Stimulated activated CD8-positive, alpha-beta memory T cell treated with anti-CD3 and anti-CD28 coated beads, Interleukin-7, amount 100 ng/mL, for 1 hour (primary cell): ENCODE measurements around the gene MCM9.

ENCODE experiments used
- DNase-seq, 2 donors: peaks; one replicate each; pipeline ENCODE4 v3.0.0-alpha.2; 2020; ENCODE audit warnings: low read depth in 2 of 2

The MCM9 gene

DNA sequence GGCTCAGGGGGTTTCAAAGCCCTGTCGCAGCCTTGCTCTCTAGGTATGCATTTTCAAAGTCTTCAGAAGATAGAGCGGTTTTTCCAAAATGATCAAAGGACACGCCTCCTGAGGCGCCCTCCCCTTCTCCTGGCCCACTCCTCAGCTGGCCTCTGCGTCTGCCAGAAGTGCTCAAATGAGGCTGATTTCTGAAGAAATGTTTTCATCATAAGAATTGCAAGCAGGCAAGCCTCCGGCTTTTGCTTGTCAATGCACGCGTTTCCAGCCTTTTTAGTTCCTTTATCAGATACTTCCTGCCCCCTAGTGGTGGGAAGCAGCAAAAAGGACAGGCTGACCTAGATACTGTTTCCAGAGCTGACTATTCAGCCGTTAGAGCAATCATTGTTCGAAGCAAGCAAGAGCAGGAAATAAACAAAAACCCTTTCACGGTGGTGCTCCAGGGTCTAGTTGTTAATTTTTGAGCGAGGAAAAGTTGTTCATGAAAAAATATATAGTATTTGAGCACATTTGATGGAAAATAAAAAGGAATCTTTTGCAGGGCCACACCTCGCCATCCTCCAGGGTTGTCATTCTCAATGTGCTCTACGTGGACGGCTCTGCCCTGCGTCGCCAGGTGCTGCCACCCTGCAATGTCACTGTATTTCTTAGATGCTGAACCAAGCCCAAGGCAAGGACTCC, 134.4 kb downstream of the MCM9 start:
- peak; percentile 51 to 66 for DNase-seq

DNA sequence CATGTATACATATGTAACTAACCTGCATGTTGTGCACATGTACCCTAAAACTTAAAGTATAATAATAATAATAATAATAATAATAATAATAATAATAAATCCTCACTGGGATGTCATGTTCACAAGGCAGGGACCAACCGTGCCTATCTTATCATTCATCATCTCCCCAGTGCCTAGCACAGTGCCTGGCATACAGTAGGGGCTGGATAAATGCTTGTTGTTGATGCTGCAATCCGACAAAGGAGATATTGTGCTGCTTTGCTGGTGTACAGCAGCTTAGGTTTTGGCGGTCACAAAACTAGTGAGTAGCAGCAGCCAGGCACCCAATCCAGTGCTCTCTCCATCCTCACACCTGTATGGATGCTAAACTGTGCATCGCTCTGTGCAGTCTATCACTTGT, 135.1 kb downstream of the MCM9 start:
- no peak for DNase-seq

DNA sequence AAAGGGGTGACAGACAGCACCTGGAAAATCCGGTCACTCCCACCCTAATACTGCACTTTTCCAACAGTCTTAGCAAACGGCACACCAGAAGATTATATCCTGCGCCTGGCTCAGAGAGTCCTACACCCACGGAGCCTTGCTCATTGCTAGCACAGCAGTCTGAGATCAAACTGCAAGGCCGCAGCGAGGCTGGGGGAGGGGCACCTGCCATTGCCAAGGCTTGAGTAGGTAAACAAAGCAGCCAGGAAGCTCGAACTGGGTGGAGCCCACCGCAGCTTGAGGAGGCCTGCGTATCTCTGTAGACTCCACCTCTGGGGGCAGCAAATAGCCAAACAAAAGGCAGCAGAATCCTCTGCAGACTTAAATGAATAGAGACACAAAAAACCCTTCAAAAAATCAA, 138.4 kb downstream of the MCM9 start:
- peak; percentile 16 to 41 for DNase-seq

DNA sequence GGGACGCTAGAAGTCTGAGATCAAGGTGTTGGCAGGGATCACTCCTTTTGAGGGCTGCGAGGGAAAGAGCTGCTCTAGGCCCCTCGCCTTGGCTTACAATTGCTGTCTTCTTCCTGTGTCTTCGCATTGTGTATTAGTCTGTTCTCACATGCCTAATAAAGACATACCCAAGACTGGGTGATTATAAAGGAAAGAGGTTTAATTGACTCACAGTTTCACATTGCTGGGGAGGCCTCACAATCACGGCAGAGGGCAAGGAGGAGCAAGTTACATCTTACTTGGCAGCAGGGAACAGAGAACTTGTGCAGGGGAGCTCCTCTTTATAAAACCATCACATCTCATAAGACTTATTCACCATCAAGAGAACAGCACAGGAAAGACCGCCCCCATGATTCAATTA, 143.5 kb downstream of the MCM9 start:
- DNase-seq: no peak

DNA sequence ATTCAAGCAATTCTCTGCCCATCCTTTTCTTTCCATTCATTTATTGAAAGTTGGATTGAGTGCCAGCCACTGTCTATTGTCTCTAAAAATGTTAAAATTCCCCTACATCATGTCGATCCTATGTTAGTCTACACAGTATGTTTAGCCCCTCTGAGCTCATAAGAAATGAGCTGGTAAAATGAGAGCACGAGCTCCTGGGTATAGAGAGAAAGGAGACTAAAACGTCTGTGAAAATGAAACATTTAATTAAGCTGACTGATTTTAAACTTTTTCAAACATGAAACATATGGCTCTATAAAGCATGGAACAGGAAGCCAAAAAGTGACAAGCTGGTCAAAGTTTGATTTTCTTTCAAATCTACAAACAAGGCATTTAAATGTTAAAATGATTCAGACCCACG, 145.0 kb downstream of the MCM9 start:
- DNase-seq: no peak

DNA sequence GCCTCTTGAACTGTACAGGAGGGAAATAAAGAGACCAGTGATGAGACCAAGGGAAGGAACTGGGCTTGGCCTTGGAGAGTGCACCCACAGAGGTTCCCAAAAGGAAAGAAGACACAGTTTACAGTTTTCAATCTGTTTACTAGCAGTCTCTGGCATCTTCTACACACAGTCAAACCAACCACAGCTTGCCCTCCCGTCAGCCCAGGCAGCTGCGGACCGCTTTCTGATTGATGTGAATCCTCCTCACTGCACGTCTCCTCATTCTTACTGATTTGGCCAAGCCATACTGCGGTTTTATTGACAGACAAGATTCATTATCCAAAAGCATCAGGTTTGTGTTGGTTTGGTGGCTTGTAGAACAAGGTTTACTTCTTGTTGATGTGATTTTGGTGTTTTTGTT, 145.5 kb downstream of the MCM9 start:
- DNase-seq: no peak

DNA sequence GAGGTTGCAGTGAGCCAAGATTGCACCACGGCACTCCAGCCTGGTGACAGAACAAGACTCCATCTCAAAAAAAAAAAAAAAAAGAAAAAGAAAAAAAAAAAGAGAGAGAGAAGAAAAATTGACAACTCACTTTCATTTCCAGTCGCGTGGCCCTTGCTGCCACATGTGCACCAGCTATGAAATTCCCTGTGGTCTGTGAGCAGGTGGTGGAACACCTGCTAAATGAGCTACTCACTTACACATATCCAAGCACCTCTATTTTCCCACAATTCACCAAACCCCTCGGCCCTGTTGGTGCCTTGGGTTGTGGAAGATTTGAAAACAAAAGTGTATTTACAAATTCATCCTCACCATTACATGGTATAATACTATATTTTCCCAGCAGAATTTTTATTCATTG, 146.3 kb downstream of the MCM9 start:
- DNase-seq: no peak

DNA sequence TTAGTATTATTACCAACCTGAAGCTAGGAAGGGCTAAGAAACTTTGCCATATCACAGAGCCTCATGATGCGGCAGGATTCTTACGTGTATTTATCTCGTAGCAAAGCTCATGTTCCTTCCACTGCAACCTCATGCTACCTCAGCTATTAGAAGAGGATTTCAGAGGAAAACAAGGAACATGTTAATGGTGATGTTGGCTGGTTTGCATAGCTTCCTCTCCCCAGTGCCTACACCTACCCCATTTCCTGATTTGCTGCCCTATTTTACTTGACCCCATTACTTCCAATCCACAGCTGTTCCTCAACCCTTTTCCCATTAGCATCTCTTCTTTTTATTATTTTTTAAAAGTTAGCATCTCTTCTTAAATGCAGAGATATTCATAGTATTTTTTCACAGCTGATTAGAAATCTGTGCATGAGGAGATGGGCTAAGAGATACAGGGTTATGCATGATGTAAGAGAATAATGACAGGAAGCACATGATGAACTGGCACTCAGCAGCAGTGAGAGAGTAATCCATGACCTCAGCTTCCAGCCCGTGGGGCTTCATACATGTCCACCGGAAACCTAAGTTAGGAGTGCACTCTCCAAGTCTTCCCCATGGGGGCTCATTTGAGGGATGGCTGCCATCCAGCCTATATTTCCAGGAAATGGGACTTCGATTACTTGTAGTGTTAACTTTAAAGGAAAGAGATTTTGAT, 147.1 kb downstream of the MCM9 start:
- DNase-seq: no peak

DNA sequence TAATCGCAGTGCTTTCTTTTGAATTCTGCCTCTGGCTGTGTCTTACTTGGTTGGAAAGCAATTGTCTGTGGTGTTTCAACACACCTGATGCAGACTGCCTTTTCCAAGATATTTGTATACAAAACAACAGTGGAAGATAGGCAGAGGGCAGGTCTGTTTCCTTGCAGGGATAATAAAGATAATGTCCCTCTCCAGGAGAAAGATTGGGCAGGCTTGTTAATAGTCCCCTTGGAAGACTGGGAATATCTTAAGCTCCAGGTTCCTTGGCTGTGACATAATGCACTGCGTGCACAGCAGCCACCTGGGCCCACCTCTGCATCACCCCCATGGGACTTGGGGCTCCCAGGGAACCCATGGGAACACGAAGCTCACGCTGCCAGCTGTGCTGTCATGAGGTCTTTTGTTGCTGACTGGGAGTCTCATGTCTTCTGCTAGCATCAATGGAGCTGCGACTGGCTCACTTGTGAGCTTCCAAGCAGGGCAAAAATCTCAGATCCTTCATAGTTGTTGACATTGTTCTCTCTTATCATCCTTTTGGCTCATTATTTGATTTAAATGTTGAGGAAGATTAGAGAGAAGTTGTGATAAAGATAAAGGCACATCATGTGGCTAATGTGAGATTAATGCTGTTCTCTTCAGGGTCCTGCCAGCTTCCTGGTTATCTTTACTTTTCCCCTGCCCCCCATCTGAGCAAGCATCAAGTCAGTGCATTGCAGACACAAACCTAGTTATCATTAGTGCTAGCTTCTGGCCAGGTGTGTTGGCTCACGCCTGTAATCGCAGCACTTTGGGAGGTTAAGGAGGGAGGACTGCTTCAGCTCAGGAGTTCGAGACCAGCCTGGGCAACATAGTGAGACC, 148.1 kb downstream of the MCM9 start:
- DNase-seq: no peak

DNA sequence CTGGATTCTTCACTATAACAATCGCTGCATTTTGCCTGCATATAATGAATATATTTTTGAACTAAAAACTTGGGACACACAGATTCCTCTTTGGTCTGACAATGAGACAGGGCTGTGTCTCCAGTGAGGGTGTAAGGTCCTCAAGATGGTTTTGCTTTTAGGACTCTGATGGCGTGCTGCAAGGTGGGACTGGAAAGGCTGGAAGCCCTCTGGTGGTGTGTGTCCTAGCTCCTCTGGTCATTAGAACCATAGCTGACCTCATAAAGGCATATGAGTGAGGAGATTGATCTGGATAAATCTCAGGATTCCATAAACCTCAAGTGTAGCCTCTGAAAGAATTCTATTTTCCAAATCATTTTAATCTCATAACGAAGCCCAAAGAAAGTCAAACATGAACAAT, 149.4 kb downstream of the MCM9 start:
- no peak for DNase-seq

DNA sequence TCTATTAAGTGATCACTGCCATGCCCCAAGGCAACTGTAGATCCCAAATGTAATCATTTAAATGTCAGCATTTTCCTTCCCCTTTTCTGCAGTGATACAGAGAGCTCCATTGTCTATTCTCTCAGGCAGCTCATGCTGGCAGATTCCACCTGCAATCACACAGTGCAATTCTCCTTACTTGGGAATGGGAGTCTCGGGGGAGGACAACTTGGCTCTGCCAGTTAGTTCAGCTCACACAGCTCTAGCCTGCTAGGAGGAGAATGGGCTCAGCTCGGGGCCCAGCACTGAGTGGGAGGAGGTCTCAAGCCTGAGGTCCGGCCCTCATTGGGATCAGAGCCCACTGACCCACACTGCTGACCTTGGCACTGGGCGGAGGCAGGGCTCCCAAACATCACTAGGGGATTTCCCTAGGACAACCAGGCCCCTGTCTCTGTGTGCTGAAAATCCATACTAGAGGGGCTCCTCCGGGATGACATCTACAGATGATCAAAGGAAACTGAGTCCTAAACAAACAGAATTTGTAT, 150.3 kb downstream of the MCM9 start:
- no peak for DNase-seq

DNA sequence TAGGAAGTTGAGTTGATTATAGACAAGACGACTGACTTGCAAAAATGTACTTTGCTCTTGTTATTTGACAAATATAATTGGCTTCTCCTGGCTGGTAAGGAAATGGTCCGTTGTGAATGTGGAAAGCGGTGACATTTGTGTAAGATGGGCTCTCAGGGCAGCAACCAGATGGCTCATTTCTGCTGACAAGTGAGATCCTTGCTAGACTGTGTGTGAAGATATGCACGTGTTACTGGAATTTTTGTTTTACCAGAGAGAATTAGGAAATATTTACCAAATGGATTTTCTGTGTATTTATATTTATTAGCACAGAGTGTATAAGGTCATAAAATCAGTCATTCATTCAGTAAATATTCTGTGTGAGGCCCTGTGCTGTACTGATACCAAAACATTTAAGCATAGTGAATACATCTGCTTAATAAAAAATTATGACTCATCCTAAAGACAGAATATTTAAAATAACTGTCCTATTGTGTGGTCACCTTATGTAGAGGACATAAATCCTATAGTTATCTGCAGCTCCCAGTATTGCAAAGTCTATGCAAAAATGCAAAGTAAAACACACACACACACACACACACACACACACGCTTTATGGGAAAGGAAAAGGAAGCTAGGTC, 150.9 kb downstream of the MCM9 start:
- DNase-seq: no peak

DNA sequence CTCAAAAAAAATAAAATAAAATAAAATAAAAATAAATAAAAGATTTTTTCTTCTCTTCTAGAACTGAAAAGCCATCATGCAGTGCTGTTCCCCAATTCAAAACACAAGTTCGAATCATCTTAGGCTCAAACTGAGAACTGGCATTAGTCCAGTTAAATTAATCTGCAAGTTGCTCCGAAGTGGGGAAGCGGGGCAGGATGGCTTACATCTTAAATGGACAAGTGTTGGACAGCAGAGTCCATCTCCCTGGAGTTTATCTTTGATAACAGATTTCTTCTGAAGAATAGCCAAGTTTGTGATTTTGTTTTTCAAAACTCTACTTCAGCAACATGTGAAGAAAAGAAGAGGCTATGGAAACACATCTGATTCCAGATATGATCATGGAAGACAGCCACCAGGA, 152.3 kb downstream of the MCM9 start:
- no peak for DNase-seq

DNA sequence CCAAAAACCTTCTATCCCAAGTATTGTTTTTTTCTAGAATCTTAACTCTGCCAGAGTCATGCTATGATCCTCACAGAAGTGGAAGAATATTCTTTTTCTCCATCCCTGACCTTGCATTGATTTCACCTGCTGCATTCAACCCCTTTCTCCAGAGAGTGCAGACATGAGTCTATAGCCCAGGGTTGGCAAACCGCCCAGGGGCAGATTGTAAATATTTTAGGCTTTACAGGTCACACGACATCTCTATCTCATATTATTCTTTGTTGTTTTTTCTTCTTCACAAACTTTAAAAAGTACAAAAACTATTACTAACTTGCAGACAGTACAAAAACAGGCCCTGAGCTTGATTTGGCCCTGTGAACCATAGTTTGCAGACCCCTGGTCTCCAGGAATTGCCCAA, 153.1 kb downstream of the MCM9 start:
- DNase-seq: no peak

DNA sequence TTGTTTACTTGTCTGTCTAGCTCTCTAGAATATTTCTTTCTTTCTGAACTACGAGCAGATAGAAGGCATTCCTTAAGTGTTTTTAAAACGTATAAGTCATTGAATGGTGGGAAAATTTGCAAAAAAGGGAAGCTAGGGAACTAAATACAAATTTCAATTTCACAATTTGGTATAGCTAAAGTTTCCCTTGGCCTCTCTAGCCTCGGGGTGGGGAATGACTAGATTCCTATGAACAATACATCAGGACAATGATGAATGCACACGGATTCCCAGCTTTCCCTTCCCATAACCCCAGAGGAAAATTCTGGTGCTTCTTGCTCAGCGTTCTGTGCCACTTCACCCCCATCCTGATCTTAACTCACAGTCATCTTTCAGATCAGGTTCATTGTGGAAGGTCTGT, 154.3 kb downstream of the MCM9 start:
- DNase-seq: no peak

DNA sequence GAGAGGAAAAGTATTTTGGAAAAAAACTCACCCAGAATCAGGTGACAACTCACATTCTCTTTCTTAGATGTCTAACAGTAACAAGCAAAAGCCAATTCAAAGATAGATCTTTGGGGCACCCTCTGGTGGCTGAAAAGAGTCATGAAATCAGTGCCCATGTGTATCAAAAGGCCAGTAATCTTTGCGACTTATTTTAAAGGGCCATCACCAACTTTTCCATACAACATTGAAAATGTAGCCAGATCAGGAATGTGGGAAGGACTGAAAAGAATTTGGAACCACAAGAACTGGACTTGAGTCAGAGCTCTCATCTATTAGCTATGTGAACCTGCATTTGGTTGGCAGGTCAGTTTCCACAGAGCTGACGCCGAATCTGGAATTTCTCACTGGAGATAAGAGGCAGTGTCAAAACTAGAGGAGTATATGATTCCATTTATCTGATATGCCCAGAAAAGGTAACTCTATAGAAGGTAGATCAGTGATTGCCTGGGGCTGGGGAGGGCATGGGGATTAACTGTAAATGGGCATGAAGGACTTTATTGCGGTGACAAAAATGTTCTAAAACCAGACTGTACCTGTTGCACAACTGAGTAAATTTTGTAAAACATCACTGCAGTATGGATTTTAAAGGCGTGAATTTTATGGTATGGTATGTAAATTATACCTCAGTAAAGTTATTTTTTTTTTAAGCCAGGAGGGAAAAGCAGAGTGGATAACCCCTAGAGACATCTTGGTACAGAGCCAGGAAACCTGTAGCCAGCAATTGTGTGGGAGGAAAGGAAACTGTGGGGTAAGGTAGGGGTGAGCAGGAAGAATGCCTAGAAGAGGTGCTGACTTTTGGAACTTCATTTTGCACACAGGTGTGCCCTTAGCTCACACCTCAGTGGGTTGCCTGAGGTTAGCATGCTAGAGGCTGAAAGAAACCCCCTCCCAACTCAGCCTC, 158.1 kb downstream of the MCM9 start:
- peak in 1 of 2 donors; percentile 37 for DNase-seq

DNA sequence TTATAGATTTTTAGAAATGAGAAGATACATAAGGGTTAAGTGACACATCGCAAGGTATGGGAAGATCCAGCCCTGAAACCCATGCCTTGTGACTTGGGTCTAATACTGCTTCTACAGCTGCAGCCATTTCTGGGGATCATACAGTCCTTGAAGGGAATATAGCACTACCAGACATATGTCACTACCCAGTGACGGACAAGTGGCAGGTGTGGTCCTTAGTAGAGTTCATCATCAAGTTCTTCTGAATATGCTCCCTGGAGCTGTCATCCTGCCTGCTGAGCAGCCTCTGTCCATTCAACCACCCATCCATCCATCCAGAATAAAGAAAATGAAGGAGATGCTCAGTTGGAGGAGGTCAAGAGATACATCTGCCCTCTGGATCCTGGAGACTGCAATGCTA, 159.6 kb downstream of the MCM9 start:
- DNase-seq: no peak

DNA sequence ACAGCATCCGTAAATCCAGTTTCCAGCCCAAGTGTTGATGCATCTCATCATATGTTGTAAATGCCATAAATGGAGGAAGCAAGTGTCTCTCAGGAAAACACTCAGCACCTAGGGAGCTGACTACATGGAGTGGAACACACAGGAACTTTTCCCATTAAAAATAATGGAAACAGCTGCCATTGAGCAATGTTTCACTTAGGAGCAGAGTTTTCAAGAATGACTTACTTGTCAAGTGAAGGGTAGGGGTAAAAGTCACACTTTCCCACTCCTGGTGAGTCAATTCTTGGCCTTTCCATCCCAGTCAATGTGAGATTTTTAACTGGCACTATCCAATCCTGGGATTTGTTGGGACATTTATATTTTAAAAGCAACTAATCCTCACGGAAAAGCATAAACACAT, 160.4 kb downstream of the MCM9 start:
- DNase-seq: no peak

DNA sequence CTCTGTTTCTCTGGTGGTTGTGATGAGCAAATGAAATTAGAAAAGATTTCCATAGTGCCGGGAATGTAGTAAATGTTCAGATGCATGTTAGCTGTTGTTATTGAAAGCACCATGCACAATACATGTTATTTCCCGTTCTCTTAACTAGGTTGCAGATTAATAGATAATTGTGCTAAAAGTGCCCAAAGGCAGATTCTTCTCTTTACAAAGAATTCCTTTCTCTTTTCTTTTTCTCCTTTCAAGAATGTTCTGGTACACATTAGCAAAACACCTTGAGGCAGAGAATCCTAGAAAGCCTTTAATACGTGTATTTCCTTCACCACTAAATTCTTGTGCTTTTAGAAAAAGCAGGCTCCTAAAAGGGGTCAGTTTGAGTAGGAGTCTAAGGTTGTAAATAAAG, 162.1 kb downstream of the MCM9 start:
- no peak for DNase-seq

DNA sequence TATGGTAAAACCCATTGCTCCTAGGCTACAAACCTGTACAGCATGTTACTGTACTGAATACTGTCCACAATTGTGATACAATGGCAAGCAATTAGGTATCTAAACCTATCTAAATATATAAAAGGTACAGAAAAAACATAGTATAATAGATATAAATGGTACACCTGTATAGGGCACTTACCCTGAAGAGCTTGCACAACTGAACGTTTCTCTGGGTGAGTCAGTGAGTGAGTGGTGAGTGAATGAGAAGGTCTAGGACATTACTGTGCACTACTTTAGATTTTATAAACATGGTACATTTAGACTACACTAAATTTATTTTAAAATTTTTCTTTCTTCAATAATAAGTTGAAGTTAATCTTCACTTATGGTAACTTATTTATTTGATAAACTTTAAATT, 163.7 kb downstream of the MCM9 start:
- DNase-seq: no peak

DNA sequence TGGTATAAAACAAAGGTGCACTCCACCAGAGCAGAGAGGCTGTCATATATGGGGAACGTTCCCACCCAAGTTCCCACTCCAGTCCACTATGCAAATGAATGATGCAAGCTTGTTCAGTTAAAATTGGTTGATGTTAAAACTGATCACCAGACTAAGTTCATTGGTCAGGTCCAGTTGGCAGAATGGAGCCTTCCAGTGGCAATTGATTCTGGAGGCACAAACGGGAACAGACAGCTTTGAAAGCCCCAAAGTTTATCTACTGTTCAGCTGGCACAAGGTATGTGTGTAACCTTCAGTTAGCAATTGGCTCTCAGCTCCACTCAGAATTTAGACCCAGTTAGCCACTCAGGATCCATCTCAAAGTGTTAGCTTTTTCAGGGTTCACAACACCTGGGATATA, 164.1 kb downstream of the MCM9 start:
- no peak for DNase-seq
